Activated CD8-positive, alpha-beta memory T cell treated with anti-CD3 and anti-CD28 coated beads, Interleukin-2, amount 10 ng/mL, durations not matched to agents 7 days and 5 days (primary cell): ENCODE results near the gene ADGRG4. TPM values are rescaled to one million over a fixed set of nuclear protein-coding genes. Genes with fewer than 3 reads are reported as not detected.

Source experiments
- ATAC-seq: fragments of 150-1000 bp; cut with Tn5 transposase; one replicate; pipeline ENCODE4 v1.10.0; 2021; ENCODE audit warnings: moderate library complexity
- CTCF ChIA-PET: fragments of 350-600 bp; sonication (Branson Sonifier 250); formaldehyde crosslinking; loops from one replicate; lab custom pipeline; 2021; ENCODE audit warnings: antibody characterized with exemption; lab: Charles Lee
- DNase-seq: peaks from one replicate; pipeline ENCODE4 v3.0.0-alpha.2; 2020
- H3K27ac Mint-ChIP-seq: one replicate; pipeline ENCODE4 v1.8.0; 2021; ENCODE audit warnings: mild to moderate bottlenecking, mixed read lengths
- H3K27me3 Mint-ChIP-seq: one replicate; pipeline ENCODE4 v1.8.0; 2021; ENCODE audit warnings: mixed read lengths
- H3K36me3 Mint-ChIP-seq: one replicate; pipeline ENCODE4 v1.8.0; 2021; ENCODE audit warnings: mild to moderate bottlenecking, mixed read lengths
- H3K4me1 Mint-ChIP-seq: one replicate; pipeline ENCODE4 v1.8.0; 2021; ENCODE audit warnings: mixed read lengths
- H3K4me3 Mint-ChIP-seq: one replicate; pipeline ENCODE4 v1.8.0; 2021; ENCODE audit warnings: mild to moderate bottlenecking, moderate library complexity, mixed read lengths
- H3K9me3 Mint-ChIP-seq: one replicate; pipeline ENCODE4 v1.8.0; 2022; ENCODE audit warnings: low read depth, mixed read lengths
- total RNA-seq, 2 experiments: library from RNA; stranded (reverse); gene quantifications; one replicate each; pipeline ENCODE4 v1.2.3, GENCODE V29; 2021

ADGRG4 gene
- total RNA-seq, 2 experiments from 2014 or later: not detected

DNA sequence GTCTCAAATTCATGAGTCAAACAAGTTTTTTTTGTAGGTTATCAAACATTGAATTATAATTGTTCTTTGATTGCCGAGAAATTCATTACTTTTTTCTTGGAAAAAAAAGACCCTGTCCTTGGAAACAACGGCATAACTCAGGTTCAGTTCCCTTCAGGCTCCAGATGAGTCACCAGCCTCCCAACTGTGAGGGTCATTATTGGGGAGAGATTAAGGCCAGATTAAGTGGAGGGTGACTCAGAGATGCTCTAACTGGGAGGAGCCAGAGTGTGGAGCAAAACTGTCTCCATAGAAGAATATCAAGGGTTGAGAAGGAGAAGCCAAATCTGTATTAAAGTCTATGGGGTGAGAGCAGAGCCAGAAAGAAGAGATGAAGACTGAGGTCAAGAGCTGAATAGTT, 9.6 kb downstream of the ADGRG4 start:
- Mint-ChIP-seq H3K4me1 (no peaks in the 10 kb centered on the region), H3K27ac (no peak overlapping the region), H3K9me3 (no peaks in the 10 kb centered on the region), H3K4me3 (no peak overlapping the region), H3K27me3 (peaks cover 6% of the 10 kb centered on the region), H3K36me3 (no peaks in the 10 kb centered on the region)
- no peak for ATAC-seq
- DNase-seq: no peak
- CTCF ChIA-PET: no interaction called here

DNA sequence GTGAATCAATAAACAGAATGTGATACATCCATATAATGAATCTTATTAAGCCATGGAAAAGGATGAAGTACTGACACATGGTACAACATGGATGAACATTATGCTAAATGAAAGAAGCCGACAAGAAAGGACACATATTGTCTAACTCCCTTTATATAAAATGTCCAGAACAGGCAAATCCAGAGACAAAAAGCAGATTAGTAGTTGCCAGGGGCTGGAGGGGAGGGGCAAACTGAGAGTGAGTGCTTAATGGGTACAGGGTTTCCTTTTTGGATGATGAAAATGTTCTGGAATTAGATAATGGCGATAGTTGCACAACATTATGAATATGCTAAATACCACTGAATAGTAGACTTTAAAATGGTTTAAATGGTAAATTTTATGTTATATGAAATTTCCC, 17.4 kb downstream of the ADGRG4 start:
- Mint-ChIP-seq H3K36me3 (no peaks in the 10 kb centered on the region), H3K27ac (no peak overlapping the region), H3K27me3 (no peaks in the 10 kb centered on the region), H3K4me3 (no peak overlapping the region), H3K9me3 (no peaks in the 10 kb centered on the region), H3K4me1 (no peaks in the 10 kb centered on the region)
- DNase-seq (no peak), ATAC-seq (no peak)
- CTCF ChIA-PET: no interaction called here

DNA sequence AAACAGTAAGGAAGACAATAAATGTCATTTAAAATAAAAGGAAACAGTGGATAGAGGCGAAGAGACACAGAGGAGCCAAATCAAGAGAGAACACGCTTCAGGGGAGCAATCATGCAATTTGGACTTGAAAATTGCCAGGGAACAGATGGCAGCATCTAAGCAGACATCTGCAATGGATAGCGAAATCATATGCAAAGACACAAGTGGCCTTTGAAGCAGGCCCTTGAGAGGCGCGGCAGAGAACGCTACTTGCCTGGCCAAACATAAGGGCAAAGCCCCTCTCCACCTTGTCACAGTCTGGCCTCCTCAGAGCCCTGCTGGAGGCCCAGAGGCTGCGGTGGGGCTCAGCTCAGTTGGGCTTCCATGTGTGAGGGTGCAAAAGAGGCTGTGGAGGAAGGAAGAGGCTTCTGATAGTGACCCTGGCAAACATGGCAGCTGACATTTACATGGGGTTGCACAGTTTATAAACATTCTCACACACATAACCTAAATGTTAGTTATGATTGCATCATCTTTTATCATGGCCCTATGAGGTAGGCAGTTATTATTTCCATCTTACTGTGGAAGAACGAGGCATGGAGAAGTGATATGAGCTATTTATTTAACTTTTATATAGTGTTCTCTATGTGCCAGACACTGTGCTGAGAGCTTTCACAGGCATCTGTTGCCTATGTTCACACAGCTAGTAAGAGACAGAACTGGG, 18.3 kb downstream of the ADGRG4 start:
- no peak for DNase-seq
- no peak overlapping the region for H3K4me3 Mint-ChIP-seq
- no peaks in the 10 kb centered on the region for H3K9me3 Mint-ChIP-seq
- H3K27ac Mint-ChIP-seq: no peak overlapping the region
- no peaks in the 10 kb centered on the region for H3K36me3 Mint-ChIP-seq
- ATAC-seq: no peak
- H3K4me1 Mint-ChIP-seq: no peaks in the 10 kb centered on the region
- CTCF ChIA-PET: no interaction called here
- H3K27me3 Mint-ChIP-seq: no peaks in the 10 kb centered on the region

DNA sequence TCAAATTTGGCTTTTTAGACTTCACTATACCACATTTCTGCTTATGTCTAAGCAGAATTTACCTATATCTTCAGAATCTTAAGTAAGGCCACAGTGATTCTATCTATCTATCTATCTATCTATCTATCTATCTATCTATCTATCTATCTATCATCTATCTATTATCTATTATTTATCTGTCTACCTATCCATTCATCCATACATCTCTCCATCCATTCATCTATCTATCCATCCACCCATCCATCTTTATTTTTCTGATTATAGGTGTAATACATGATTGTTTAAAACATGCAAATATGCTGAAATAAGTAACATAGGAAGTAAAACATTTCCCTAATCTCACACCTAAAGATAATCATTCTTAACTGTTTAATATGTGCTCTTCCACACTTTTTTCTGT, 18.8 kb downstream of the ADGRG4 start:
- H3K27me3 Mint-ChIP-seq: peaks cover 1% of the 10 kb centered on the region
- H3K27ac Mint-ChIP-seq: no peak overlapping the region
- H3K4me1 Mint-ChIP-seq: no peaks in the 10 kb centered on the region
- no peak for ATAC-seq
- no peak for DNase-seq
- H3K4me3 Mint-ChIP-seq: no peak overlapping the region
- CTCF ChIA-PET: no interaction called here
- no peaks in the 10 kb centered on the region for H3K36me3 Mint-ChIP-seq
- H3K9me3 Mint-ChIP-seq: no peaks in the 10 kb centered on the region

DNA sequence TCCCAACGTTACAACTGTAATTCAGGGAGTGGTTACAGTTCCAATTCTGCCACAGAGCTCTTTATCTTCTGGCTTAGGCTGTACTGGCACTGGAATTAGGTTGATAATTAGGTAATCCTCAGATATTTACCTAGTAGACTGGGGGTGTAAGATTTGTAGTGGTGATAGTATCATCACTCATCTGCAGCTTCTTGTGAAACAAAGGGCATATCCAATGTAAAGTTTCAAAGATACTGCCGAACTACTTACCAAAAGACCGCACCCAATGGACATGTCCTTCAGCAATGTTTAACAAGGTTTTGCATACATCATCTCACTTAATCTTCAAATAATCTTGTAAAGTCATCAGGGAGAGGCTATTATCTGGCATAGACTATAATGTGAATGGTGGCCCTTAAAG, 20.8 kb downstream of the ADGRG4 start:
- no peak overlapping the region for H3K4me3 Mint-ChIP-seq
- ATAC-seq (no peak), DNase-seq (no peak)
- H3K27ac Mint-ChIP-seq: no peak overlapping the region
- H3K27me3 Mint-ChIP-seq: peaks cover 5% of the 10 kb centered on the region
- CTCF ChIA-PET: no interaction called here
- no peaks in the 10 kb centered on the region for H3K9me3 Mint-ChIP-seq
- no peaks in the 10 kb centered on the region for H3K4me1 Mint-ChIP-seq
- H3K36me3 Mint-ChIP-seq: no peaks in the 10 kb centered on the region

DNA sequence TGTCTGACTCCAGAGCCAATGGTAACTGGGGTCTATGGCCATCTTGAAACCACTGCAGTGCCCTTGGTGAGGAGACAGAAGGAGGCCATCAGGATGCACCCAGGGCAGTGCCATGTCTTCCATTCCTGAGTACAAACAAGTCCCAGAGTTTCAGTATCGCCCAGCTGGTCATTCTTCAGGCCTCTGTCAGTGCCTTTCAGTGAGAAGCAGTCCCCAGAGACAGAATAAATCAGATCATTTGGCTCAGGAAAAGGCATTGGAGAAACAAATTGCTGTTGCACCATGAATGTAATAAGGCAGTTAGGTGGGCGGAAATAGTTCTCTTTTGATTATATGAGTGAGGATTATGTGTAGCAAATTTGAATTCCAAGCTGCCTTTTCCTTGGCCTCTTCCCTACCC, 21.3 kb downstream of the ADGRG4 start:
- ATAC-seq (no peak), DNase-seq (no peak)
- Mint-ChIP-seq H3K4me1 (no peaks in the 10 kb centered on the region), H3K27me3 (peaks cover 5% of the 10 kb centered on the region), H3K4me3 (no peak overlapping the region), H3K36me3 (no peaks in the 10 kb centered on the region), H3K9me3 (no peaks in the 10 kb centered on the region), H3K27ac (no peak overlapping the region)
- CTCF ChIA-PET: no interaction called here

DNA sequence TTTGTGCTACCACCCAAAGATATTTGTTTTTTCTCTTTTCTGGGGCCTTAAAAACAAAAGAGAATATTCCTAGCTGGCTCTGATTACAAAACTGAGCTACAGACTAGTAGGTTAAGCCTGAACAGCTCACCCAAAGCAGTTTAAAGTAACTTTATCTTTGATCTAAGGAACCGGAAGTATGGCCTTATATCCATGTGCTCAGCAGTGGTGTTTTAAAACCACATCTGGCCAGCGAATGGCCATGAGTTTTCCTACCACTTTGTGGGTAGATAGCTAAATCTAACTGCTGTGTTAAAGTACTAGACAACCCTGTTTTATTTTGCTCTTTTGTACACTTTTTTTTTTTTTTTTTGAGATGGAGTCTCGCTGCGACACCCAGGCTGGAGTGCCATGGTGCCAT, 24.6 kb downstream of the ADGRG4 start:
- no peaks in the 10 kb centered on the region for H3K36me3 Mint-ChIP-seq
- CTCF ChIA-PET: no interaction called here
- no peak overlapping the region for H3K27ac Mint-ChIP-seq

DNA sequence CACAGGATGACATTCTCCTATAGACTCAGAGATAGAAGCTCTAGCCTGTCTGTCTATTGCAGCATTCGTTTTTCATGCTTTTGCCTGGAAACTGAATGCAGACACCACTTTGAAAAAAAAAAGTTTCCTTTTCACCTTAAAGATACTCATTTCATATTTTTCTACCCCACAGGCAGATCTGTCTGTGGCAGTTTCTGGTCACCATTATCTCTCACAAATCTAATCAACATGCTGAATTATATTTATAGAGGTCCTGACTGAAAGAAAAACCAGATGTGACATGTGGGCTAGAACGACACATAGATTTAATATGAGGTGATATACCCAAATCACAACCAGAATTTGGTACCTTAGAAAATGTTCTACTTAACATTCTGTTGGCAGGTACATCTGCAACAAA, 28.2 kb downstream of the ADGRG4 start:
- Mint-ChIP-seq H3K36me3 (no peaks in the 10 kb centered on the region), H3K4me1 (no peaks in the 10 kb centered on the region), H3K9me3 (no peaks in the 10 kb centered on the region), H3K27ac (no peak overlapping the region), H3K27me3 (peaks cover 5% of the 10 kb centered on the region), H3K4me3 (no peak overlapping the region)
- ATAC-seq: no peak
- DNase-seq: no peak
- CTCF ChIA-PET: no interaction called here

More for the DNA sequence above, 24.6 kb downstream of the ADGRG4 start:
- H3K27me3 Mint-ChIP-seq: peaks cover 5% of the 10 kb centered on the region
- no peak for ATAC-seq
- H3K4me1 Mint-ChIP-seq: no peaks in the 10 kb centered on the region
- H3K9me3 Mint-ChIP-seq: no peaks in the 10 kb centered on the region
- no peak for DNase-seq
- no peak overlapping the region for H3K4me3 Mint-ChIP-seq

DNA sequence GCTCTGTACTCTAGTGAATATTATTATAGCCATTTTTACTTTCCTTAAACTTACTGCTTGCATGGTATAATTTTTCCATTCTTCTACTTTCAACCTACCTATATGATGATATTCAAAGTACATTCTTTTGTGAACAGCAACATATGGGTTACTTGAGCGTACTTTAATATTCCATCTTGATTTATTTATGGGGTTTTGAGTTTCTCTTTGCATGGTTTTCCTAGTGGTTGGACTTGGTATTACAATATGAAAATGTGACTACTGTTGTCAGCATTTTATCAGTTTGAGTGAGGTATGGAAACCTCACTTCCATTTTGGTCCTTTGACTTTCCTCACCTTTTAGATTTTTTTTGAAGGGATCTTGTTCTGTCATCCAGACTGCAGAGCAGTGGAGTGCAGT, 35.9 kb downstream of the ADGRG4 start:
- no peak overlapping the region for H3K4me3 Mint-ChIP-seq
- no peak overlapping the region for H3K27ac Mint-ChIP-seq
- peaks cover 13% of the 10 kb centered on the region for H3K27me3 Mint-ChIP-seq
- ATAC-seq (no peak), DNase-seq (no peak)
- no peaks in the 10 kb centered on the region for H3K36me3 Mint-ChIP-seq
- H3K4me1 Mint-ChIP-seq: no peaks in the 10 kb centered on the region
- CTCF ChIA-PET: no interaction called here
- H3K9me3 Mint-ChIP-seq: no peaks in the 10 kb centered on the region

DNA sequence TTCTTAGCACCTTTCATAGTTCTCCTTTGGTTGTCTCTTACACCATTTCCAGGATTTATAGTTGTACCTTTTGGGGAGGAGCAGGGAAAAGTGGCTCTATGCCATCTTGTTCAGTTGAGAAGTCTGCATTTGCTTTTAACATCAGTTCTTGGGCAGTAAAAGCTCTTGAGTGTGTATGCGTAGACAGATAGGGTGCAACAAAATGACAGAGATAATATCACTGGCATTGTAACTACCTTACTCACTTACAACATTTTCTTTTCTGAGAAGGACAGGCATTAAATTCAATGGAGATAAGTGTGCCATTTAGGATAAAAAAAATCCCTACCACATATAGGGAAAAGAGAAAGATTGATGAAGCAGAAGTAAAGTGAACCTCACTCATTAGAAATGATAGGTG, 38.9 kb downstream of the ADGRG4 start:
- Mint-ChIP-seq H3K9me3 (no peaks in the 10 kb centered on the region), H3K27ac (no peak overlapping the region), H3K4me1 (no peaks in the 10 kb centered on the region), H3K4me3 (no peak overlapping the region), H3K36me3 (no peaks in the 10 kb centered on the region), H3K27me3 (peaks cover 18% of the 10 kb centered on the region)
- no peak for DNase-seq
- CTCF ChIA-PET: no interaction called here
- ATAC-seq: no peak

DNA sequence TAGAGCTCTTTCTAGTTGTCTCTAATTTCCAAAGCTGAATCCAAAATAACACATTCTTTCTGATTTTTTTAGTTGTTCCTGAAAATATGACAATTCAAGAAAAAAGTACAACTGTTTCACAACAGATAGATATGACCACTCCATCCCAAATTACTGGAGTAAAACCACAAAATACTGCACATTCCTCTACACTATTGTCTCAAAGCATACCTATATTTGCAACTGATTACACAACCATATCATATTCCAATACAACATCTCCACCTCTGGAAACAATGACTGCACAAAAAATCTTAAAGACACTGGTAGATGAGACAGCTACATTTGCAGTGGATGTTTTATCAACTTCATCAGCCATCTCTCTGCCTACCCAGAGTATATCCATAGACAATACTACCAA, 43.6 kb downstream of the ADGRG4 start:
- Mint-ChIP-seq H3K36me3 (no peaks in the 10 kb centered on the region), H3K4me3 (no peak overlapping the region), H3K9me3 (no peaks in the 10 kb centered on the region), H3K27me3 (peaks cover 21% of the 10 kb centered on the region), H3K27ac (no peak overlapping the region), H3K4me1 (no peaks in the 10 kb centered on the region)
- CTCF ChIA-PET: no interaction called here
- ATAC-seq (no peak), DNase-seq (no peak)

DNA sequence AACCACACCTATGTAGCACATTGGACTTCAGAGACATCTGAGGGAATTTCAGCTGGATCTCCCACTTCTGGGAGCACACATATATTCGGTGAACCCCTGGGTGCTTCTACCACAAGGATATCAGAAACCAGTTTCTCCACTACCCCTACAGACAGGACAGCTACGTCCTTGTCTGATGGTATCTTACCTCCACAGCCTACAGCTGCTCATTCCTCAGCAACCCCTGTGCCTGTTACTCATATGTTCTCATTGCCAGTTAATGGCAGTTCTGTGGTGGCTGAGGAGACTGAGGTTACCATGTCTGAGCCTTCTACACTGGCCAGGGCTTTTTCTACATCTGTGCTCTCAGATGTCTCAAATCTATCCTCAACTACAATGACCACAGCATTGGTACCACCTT, 45.7 kb downstream of the ADGRG4 start:
- no peak overlapping the region for H3K4me3 Mint-ChIP-seq
- peaks cover 9% of the 10 kb centered on the region for H3K27me3 Mint-ChIP-seq
- H3K9me3 Mint-ChIP-seq: no peaks in the 10 kb centered on the region
- DNase-seq: no peak
- ATAC-seq: no peak
- no peaks in the 10 kb centered on the region for H3K4me1 Mint-ChIP-seq
- no peaks in the 10 kb centered on the region for H3K36me3 Mint-ChIP-seq
- no peak overlapping the region for H3K27ac Mint-ChIP-seq
- CTCF ChIA-PET: no interaction called here

DNA sequence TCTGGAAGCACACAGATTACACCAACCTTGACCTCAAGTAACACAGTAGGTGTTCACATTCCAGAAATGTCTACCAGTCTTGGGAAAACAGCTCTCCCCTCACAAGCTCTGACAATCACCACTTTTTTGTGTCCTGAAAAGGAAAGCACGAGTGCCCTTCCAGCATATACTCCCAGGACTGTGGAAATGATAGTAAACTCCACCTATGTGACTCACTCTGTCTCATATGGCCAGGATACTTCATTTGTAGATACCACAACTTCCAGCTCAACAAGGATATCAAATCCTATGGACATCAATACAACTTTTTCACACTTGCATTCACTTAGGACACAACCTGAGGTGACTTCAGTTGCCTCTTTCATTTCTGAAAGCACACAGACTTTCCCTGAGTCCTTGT, 46.9 kb downstream of the ADGRG4 start:
- no peak for ATAC-seq
- DNase-seq: no peak
- Mint-ChIP-seq H3K9me3 (no peaks in the 10 kb centered on the region), H3K27ac (no peak overlapping the region), H3K27me3 (peaks cover 7% of the 10 kb centered on the region), H3K36me3 (no peaks in the 10 kb centered on the region), H3K4me1 (no peaks in the 10 kb centered on the region), H3K4me3 (no peak overlapping the region)
- CTCF ChIA-PET: no interaction called here

DNA sequence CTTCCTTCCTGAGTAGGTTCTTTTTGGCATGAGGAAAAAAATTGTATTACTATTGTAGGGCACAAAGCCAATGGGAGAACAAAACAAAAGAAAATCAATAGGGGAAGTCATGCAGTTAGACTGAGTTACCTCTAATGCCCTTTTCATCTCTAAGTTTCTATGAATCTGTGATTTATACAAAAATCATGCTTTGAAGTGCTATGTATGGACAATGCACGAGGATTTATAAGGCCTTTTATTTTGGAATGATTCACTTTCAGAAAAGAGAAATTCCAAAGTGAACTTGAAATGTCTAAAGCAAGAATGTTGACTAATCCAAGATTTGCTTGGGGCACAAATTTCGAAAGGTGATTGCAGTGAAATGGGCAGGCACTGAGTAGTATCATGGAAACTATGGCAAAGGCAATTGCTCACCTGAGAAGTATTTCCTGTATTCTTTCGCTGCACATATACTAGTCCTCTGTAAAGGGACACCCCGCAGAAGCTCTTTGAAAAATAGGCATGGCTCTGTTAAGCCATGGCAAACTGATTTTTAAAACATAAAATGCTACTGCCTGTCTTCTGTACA, 52.8 kb downstream of the ADGRG4 start:
- peaks cover 2% of the 10 kb centered on the region for H3K27me3 Mint-ChIP-seq
- DNase-seq (no peak), ATAC-seq (no peak)
- H3K9me3 Mint-ChIP-seq: no peaks in the 10 kb centered on the region
- no peak overlapping the region for H3K4me3 Mint-ChIP-seq
- no peak overlapping the region for H3K27ac Mint-ChIP-seq
- CTCF ChIA-PET: no interaction called here
- H3K36me3 Mint-ChIP-seq: no peaks in the 10 kb centered on the region
- H3K4me1 Mint-ChIP-seq: no peaks in the 10 kb centered on the region
